DND-41 (cell line): ENCODE measurements around the gene DOCK9.

ENCODE experiments used
- ATAC-seq: fragments of 200-7000 bp; cut with Tn5 transposase; 3 replicates; pipeline ENCODE4 v1.9.1; 2021; ENCODE audit warnings: low read depth; ENCODE audit not compliant: insufficient read depth
- DNase-seq: peaks from one replicate; pipeline ENCODE4 v3.0.0-alpha.2; 2020
- H2AFZ ChIP-seq: 2 replicates; pipeline ENCODE4 v1.6.0; 2012; ENCODE audit warnings: low read depth, low read length
- H3K27ac ChIP-seq: 2 replicates; pipeline ENCODE4 v1.5.1; 2012; ENCODE audit warnings: low read length, inconsistent platforms
- H3K27me3 ChIP-seq: fragments of 200-600 bp; sonication (generic); 2 replicates; pipeline ENCODE4 v1.6.0; 2012; ENCODE audit warnings: low read length, mild to moderate bottlenecking, inconsistent platforms; ENCODE audit not compliant: insufficient read depth, poor library complexity
- H3K36me3 ChIP-seq: 2 replicates; pipeline ENCODE4 v1.5.1; 2012; ENCODE audit warnings: low read length, inconsistent platforms; ENCODE audit not compliant: insufficient read depth
- H3K4me1 ChIP-seq: 2 replicates; pipeline ENCODE4 v1.5.1; 2012; ENCODE audit warnings: mild to moderate bottlenecking, low read length; ENCODE audit not compliant: insufficient read depth
- H3K4me2 ChIP-seq: 2 replicates; pipeline ENCODE4 v1.6.0; 2012; ENCODE audit warnings: mild to moderate bottlenecking, moderate library complexity, low read length, inconsistent platforms; ENCODE audit not compliant: insufficient read depth
- H3K4me3 ChIP-seq, 2 experiments: fragments of 200-600 bp in 1 of 2; shearing (Covaris generic) in 1 of 2; 2 replicates each; pipeline ENCODE4 v1.5.1; 2012 to 2016; ENCODE audit warnings: inconsistent platforms in 2 of 2, low read length in 2 of 2, mild to moderate bottlenecking in 2 of 2, low read depth in 1 of 2, moderate library complexity in 1 of 2
- H3K79me2 ChIP-seq: 2 replicates; pipeline ENCODE4 v1.6.0; 2012; ENCODE audit warnings: low read length, inconsistent platforms; ENCODE audit not compliant: insufficient read depth
- H3K9ac ChIP-seq: 2 replicates; pipeline ENCODE4 v1.6.0; 2012; ENCODE audit warnings: low read depth, mild to moderate bottlenecking, inconsistent platforms, low read length, moderate library complexity
- H3K9me3 ChIP-seq: 2 replicates; pipeline ENCODE4 v1.5.1; 2012; ENCODE audit warnings: low read length, moderate library complexity, mild to moderate bottlenecking, inconsistent platforms; ENCODE audit not compliant: insufficient read depth, severe bottlenecking
- H4K20me1 ChIP-seq: 2 replicates; pipeline ENCODE4 v1.6.0; 2012; ENCODE audit warnings: low read length; ENCODE audit not compliant: insufficient read depth
- EZH2 ChIP-seq: IDR thresholded peaks from 3 replicates; pipeline ENCODE4 v1.6.1; 2012; ENCODE audit warnings: borderline replicate concordance, low read depth, mild to moderate bottlenecking, moderate library complexity, low read length, inconsistent platforms; ENCODE audit not compliant: severe bottlenecking
- TF ChIP-seq, protein P1 (sequence below): IDR thresholded peaks from 2 replicates; pipeline ENCODE4 v1.5.1; 2012; ENCODE audit warnings: borderline replicate concordance, low read length, moderate library complexity, mild to moderate bottlenecking; ENCODE audit not compliant: poor library complexity, severe bottlenecking; ENCODE audit errors: extremely low read depth

Gene DOCK9

DNA sequence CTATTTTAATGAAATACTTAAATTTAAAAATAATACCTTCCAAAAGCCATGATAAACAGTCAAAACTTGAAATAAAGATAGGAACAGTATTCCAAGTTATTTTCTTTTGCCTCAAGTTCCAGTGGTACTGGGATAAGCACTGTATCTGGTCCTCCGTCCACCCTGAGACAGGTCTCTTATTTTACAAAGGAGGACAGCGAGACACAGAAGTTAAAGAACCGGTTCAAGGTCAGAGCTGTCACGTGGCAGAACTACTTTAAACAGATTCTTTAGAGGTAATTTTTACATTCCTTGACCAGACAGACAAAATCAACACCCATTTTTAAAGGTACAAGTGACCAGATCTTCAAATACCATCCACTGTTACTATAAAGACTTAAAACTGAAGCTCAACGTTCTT lies 10.4 kb upstream of the DOCK9 start:
- Histone ChIP-seq H3K4me3 (no peak overlapping the region), H2AFZ (no peak overlapping the region), H3K27me3 (no peaks in the 10 kb centered on the region), H3K27ac (no peak overlapping the region), H3K9ac (no peak overlapping the region), H3K4me1 (peaks cover 22% of the 10 kb centered on the region), H3K4me2 (no peak overlapping the region), H3K9me3 (no peaks in the 10 kb centered on the region), H4K20me1 (no peaks in the 10 kb centered on the region), H3K79me2 (no peaks in the 10 kb centered on the region), H3K36me3 (no peaks in the 10 kb centered on the region)
- ATAC-seq (no peak), DNase-seq (no peak)
- TF ChIP-seq, protein P1, sequence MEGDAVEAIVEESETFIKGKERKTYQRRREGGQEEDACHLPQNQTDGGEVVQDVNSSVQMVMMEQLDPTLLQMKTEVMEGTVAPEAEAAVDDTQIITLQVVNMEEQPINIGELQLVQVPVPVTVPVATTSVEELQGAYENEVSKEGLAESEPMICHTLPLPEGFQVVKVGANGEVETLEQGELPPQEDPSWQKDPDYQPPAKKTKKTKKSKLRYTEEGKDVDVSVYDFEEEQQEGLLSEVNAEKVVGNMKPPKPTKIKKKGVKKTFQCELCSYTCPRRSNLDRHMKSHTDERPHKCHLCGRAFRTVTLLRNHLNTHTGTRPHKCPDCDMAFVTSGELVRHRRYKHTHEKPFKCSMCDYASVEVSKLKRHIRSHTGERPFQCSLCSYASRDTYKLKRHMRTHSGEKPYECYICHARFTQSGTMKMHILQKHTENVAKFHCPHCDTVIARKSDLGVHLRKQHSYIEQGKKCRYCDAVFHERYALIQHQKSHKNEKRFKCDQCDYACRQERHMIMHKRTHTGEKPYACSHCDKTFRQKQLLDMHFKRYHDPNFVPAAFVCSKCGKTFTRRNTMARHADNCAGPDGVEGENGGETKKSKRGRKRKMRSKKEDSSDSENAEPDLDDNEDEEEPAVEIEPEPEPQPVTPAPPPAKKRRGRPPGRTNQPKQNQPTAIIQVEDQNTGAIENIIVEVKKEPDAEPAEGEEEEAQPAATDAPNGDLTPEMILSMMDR, result no peak
- no peak for TF ChIP-seq EZH2

- Histone ChIP-seq H3K79me2 (no peaks in the 10 kb centered on the region), H3K4me1 (peaks cover 31% of the 10 kb centered on the region), H3K36me3 (no peaks in the 10 kb centered on the region), H3K27ac (no peak overlapping the region), H3K4me3 (no peak overlapping the region), H4K20me1 (no peaks in the 10 kb centered on the region), H3K9me3 (no peaks in the 10 kb centered on the region), H2AFZ (no peak overlapping the region), H3K27me3 (no peaks in the 10 kb centered on the region), H3K4me2 (no peak overlapping the region), H3K9ac (no peak overlapping the region)
- ATAC-seq (no peak), DNase-seq (no peak)
- TF ChIP-seq, protein P1, result no peak
- no peak for TF ChIP-seq EZH2
Measured at GRCh38 chr13:98987275-98987674, 9.4 kb upstream of the DOCK9 start.

DNA sequence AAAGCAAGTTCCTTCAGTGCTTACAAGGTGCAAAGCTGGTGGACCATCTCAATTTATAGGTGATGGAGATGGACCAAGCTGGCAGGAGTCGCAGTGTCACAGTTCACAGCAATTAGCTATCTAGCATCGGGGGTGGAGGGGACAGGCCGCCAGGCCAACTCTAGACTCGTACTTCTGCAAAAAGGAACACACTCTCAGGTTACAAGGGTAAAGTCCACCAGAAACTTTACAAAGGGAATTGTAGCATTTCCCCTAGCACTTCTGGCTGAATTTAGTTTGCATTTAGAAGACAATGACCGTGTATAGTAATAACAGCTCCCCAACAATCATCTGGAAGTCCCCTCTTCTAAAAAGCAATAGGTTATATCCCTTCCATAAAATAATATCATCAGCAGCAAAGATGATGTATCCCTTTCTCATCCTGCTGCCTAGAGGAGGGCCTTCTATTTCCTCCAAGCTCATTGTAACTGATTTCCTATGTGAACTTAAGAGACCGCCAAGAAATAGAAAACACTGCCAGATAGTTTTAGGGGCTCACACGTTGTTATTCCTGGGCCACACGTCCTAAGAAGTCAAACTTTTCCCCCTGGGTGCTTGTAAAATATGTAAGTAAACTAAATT lies 8.5 kb upstream of the DOCK9 start:
- H3K9me3 ChIP-seq, result no peaks in the 10 kb centered on the region
- peaks cover 40% of the 10 kb centered on the region for H3K4me1 ChIP-seq
- no peaks in the 10 kb centered on the region for H3K36me3 ChIP-seq
- no peak overlapping the region for H3K27ac ChIP-seq
- no peaks in the 10 kb centered on the region for H4K20me1 ChIP-seq
- no peak for TF ChIP-seq EZH2
- TF ChIP-seq, protein P1, result no peak
- DNase-seq, result no peak
- H3K27me3 ChIP-seq, result no peaks in the 10 kb centered on the region
- no peak for ATAC-seq
- no peaks in the 10 kb centered on the region for H3K79me2 ChIP-seq
- no peak overlapping the region for H3K4me3 ChIP-seq
- H2AFZ ChIP-seq, result no peak overlapping the region
- no peak overlapping the region for H3K4me2 ChIP-seq
- H3K9ac ChIP-seq, result no peak overlapping the region

DNA sequence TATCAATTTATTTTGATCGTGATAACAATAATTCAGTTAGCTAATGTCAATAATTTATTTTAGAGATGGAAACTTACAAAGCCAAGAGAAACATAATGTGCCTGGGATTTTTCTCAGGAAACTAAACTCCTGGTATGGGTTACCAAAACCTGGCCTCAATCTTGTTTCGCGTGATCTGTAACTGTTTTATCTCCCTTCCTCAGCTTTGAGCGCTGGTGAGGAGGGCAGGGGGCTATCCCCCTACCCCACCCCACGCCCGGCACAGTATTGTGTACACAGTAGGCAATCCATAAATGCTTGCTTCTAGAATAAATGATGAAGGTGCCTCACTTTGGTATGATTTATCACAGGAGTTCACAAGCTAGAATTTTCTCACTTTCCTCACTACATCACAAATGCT lies 7.7 kb upstream of the DOCK9 start:
- Histone ChIP-seq H3K4me1 (peaks cover 45% of the 10 kb centered on the region), H2AFZ (no peak overlapping the region), H3K4me2 (no peak overlapping the region), H4K20me1 (no peaks in the 10 kb centered on the region), H3K9me3 (no peaks in the 10 kb centered on the region), H3K4me3 (no peak overlapping the region), H3K9ac (no peak overlapping the region), H3K36me3 (no peaks in the 10 kb centered on the region), H3K79me2 (no peaks in the 10 kb centered on the region), H3K27ac (peak overlapping the region; percentile 30; the same call in 1 of the 2 replicates), H3K27me3 (no peaks in the 10 kb centered on the region)
- DNase-seq, result no peak
- ATAC-seq, result no peak
- TF ChIP-seq, protein P1, result no peak
- no peak for TF ChIP-seq EZH2
